ENCODE measurements around the gene MAMDC4. TPM values are rescaled to one million over a fixed set of nuclear protein-coding genes. Genes with fewer than 3 reads are reported as not detected.

Gene MAMDC4
- total RNA-seq, 1 donor from 2014 or later, result 6.1 TPM

DNA sequence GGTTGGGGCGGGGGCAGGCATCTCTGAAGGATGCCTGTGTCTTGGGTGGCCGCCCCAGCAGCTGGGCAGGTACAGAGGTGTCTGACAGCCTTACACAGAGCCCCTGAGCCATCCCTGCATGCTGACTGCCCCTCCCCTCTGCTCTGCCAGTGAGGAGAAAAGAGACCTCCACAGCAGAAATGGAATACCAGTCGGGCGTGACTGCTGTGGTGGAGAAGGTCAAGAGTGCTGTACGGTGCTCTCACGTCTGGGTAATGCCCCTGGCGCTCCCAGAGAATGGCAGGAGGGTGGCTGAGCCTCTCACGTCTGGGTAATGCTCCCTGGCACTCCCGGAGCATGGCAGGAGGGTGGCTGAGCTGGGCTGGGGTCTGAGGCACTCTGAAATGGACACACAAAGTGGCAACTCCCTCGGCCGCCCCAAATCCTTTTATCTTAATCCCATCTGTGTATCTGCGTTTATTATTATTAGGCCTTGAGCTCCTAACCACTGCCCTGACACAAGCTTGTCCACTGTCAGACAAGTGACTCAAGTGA, 46.9 kb upstream of the MAMDC4 start:
- Mint-ChIP-seq H3K36me3 (ENCODE audit: low read depth) (peaks cover 18% of the 10 kb centered on the region), H3K9me3 (no peaks in the 10 kb centered on the region), H3K27ac (no peak overlapping the region), H3K4me3 (no peak overlapping the region), H3K4me1 (peaks cover 42% of the 10 kb centered on the region), H3K27me3 (no peaks in the 10 kb centered on the region)
- ChIA-PET CTCF (interaction anchor here (4.0 kb wide), 1 partner anchor 37 kb away, joined by 17 read pairs; the partner anchor contains the start of gene AJM1), POLR2A (interaction anchor here (0.6 kb wide), 1 partner anchor 335 kb away, joined by 4 read pairs; no protein-coding TSS in a partner anchor)
- intact Hi-C loops (cut with micrococcal nuclease), result loop anchor here (5.0 kb wide), 1 partner anchor 187 kb away; the partner anchor contains the start of gene PAXX
- TF ChIP-seq, protein P1, sequence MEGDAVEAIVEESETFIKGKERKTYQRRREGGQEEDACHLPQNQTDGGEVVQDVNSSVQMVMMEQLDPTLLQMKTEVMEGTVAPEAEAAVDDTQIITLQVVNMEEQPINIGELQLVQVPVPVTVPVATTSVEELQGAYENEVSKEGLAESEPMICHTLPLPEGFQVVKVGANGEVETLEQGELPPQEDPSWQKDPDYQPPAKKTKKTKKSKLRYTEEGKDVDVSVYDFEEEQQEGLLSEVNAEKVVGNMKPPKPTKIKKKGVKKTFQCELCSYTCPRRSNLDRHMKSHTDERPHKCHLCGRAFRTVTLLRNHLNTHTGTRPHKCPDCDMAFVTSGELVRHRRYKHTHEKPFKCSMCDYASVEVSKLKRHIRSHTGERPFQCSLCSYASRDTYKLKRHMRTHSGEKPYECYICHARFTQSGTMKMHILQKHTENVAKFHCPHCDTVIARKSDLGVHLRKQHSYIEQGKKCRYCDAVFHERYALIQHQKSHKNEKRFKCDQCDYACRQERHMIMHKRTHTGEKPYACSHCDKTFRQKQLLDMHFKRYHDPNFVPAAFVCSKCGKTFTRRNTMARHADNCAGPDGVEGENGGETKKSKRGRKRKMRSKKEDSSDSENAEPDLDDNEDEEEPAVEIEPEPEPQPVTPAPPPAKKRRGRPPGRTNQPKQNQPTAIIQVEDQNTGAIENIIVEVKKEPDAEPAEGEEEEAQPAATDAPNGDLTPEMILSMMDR (IDR thresholded peaks at IDR 0.05), result no peak
- no peak for DNase-seq
- no peak for ATAC-seq (ENCODE audit: low read depth)

DNA sequence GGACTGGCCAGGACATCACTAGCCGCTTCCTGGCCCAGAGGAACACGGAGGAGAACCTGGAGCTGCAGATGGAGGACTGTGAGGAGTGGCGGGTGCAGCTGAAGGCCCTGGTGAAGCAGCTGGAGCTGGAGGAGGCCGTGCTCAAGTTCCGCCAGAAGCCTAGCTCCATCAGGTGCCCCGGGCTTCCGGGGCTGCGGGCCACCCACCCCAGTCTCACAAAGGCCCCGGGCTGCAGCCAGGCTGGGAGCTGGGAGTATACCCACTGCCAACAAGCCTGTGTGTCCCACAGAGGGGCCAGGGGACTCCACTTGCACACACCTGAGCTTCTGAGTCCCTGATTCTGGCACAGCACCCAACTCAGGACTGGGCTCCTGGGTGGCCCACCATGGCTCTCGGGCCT, 46.1 kb upstream of the MAMDC4 start:
- intact Hi-C loops (cut with micrococcal nuclease), result loop anchor here (2.0 to 5.0 kb wide), 3 partner anchors 37 to 186 kb away; partner anchors contain the start of genes AJM1, PAXX and TRAF2
- ChIA-PET CTCF (interaction anchor here (4.0 kb wide), 1 partner anchor 36 kb away, joined by 17 read pairs; the partner anchor contains the start of gene AJM1), POLR2A (interaction anchor here (0.6 to 2.0 kb wide), 3 partner anchors 8 to 334 kb away, joined by 4 to 11 read pairs (median 4); partner anchors contain the start of gene PAXX)
- H3K36me3 Mint-ChIP-seq (ENCODE audit: low read depth), result peaks cover 19% of the 10 kb centered on the region
- TF ChIP-seq, protein P1 (IDR thresholded peaks at IDR 0.05), result no peak
- H3K27ac Mint-ChIP-seq, result no peak overlapping the region
- ATAC-seq (ENCODE audit: low read depth) (no peak), DNase-seq (no peak)
- no peaks in the 10 kb centered on the region for H3K27me3 Mint-ChIP-seq
- H3K9me3 Mint-ChIP-seq, result no peaks in the 10 kb centered on the region
- peak overlapping the region; percentile 88 for H3K4me3 Mint-ChIP-seq
- H3K4me1 Mint-ChIP-seq, result peaks cover 38% of the 10 kb centered on the region

DNA sequence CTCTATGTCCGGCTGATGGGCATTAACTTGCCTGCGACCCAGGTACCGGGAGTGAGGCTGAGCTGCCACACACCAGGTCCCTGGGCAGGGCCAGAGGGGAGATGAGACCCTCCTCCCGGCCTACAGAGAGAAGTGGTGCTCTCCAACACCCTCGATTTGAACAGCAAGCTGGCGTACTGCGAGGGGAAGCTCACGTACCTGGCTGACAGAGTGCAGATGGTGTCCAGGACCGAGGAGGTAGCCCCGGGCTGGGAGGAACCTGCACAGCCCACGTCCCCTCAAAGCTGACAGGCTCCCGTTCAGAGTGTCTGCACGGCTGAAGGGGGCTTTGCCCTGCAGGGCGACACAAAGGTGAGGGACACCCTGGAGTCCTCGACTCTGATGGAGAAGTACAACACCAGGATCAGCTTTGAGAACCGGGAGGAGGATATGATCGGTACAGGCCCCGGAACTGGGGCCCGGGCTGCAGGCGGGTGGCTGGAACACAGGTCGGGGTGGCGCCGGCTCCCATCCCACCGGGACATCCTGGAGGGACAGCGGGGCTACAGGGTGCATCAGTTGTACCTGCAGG, 45.4 kb upstream of the MAMDC4 start:
- no peaks in the 10 kb centered on the region for H3K27me3 Mint-ChIP-seq
- ChIA-PET CTCF (interaction anchor here (4.0 kb wide), 1 partner anchor 36 kb away, joined by 17 read pairs; the partner anchor contains the start of gene AJM1), POLR2A (interaction anchor here (0.9 to 2.0 kb wide), 14 partner anchors 8 to 416 kb away, joined by 3 to 11 read pairs (median 4); partner anchors contain the start of genes AJM1, CCDC183, EDF1 and MAN1B1)
- ATAC-seq (ENCODE audit: low read depth), result no peak
- TF ChIP-seq, protein P1 (IDR thresholded peaks at IDR 0.05), result no peak
- peak overlapping the region; percentile 88 for H3K4me3 Mint-ChIP-seq
- peak overlapping the region; percentile 87 for H3K27ac Mint-ChIP-seq
- no peak for DNase-seq
- peaks cover 20% of the 10 kb centered on the region for H3K36me3 Mint-ChIP-seq (ENCODE audit: low read depth)
- intact Hi-C loops (cut with micrococcal nuclease), result loop anchor here (1.0 to 5.0 kb wide), 5 partner anchors 15 to 186 kb away; partner anchors contain the start of genes AJM1, PAXX, PHPT1 and TMEM141
- H3K9me3 Mint-ChIP-seq, result no peaks in the 10 kb centered on the region
- peaks cover 35% of the 10 kb centered on the region for H3K4me1 Mint-ChIP-seq

DNA sequence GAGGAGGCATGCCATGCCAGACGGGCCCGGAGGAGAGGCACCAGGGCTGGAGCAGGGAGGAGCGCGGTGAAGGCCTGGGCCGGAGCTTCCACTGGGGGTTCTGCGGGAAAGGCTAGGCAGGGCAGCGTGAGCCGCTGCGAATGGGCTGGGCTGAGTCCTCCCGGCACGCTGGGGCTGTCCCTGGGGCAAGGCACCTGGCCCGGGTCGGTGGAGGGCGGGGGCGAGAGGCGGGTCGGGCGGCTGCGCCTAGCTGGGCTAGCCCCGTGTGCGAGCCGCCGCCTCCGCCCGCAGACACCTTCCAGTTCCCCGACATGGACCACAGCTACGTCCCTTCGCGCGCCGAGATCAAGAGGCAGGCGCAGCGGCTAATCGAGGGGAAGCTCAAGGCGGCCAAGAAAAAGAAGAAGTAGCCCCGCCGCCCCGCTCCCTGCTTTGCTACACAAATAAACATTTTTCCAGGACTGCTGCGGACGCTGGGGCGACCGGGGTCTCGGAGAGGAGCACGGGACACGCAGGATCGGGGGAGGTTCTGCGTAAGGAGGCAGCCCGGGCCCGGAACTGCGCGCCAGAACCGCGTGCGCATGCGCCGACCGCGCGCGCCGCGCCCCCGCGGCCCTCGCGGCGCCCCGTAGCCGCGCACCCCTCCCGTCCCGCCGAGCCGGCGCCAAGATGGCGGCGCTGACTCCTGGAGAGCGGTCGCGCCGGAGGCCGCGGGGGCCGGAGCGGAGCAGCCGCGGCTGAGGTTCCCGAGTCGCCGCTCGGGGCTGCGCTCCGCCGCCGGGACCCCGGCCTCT, 44.7 kb upstream of the MAMDC4 start, which contains the start of gene RABL6:
RABL6 (plus strand) TSS at position 668 of the 794 bp plus-strand sequence. CDS start 249 bp downstream, outside the sequence.
- POLR2A ChIA-PET, result interaction anchor here (0.6 to 2.0 kb wide), 18 partner anchors 9 to 415 kb away, joined by 3 to 11 read pairs (median 4); partner anchors contain the start of genes AJM1, CCDC183, EDF1 and MAN1B1
- CTCF ChIA-PET, result interaction anchor here (4.0 kb wide), 1 partner anchor 35 kb away, joined by 17 read pairs; the partner anchor contains the start of gene AJM1
- H3K27ac Mint-ChIP-seq, result peak within 1 kb of the TSS; percentile 87
- no peaks in the 10 kb centered on the region for H3K27me3 Mint-ChIP-seq
- H3K4me3 Mint-ChIP-seq, result peak within 1 kb of the TSS; percentile 88
- peaks cover 31% of the 10 kb centered on the region for H3K4me1 Mint-ChIP-seq
- ATAC-seq (ENCODE audit: low read depth), result peak; percentile 87
- DNase-seq, result peak; percentile 86
- H3K36me3 Mint-ChIP-seq (ENCODE audit: low read depth), result peaks cover 22% of the 10 kb centered on the region
- intact Hi-C loops (cut with micrococcal nuclease), result loop anchor here (1.0 to 5.0 kb wide), 5 partner anchors 16 to 185 kb away; partner anchors contain the start of genes AJM1, PAXX, PHPT1 and TMEM141
- no peaks in the 10 kb centered on the region for H3K9me3 Mint-ChIP-seq
- TF ChIP-seq, protein P1 (IDR thresholded peaks at IDR 0.05), result no peak
